Stomach (tissue), 4 donors: Measurements from ENCODE around the gene TRIM46.
A peak's percentile ranks its signal among the peaks of the same experiment; 100 is the strongest.

Experiments
- EP300 ChIP-seq: sonication (generic); formaldehyde crosslinking; IDR thresholded peaks from one replicate; pipeline ENCODE4 v1.6.1; 2017; ENCODE audit warnings: antibody characterized with exemption
- POLR2A ChIP-seq, 4 donors: fragments of 450-650 bp; IDR thresholded peaks; one replicate each; pipeline ENCODE4 v1.6.1; 2016; ENCODE audit warnings: antibody characterized with exemption in 4 of 4, control low read depth in 2 of 4, mild to moderate bottlenecking in 1 of 4, moderate library complexity in 1 of 4
- POLR2AphosphoS5 ChIP-seq, 3 donors: sonication (generic); formaldehyde crosslinking; IDR thresholded peaks; one replicate each; pipeline ENCODE4 v1.6.1; 2016; ENCODE audit warnings: antibody characterized with exemption in 3 of 3
- TF ChIP-seq, protein P1 (sequence below), 7 experiments: fragments of 450-650 bp in 4 of 7; fragments of 200-600 bp in 3 of 7; sonication (generic) in 3 of 7; IDR thresholded peaks; one replicate each; pipeline ENCODE4 v1.5.1; 2016 to 2019; ENCODE audit warnings: antibody characterized with exemption in 7 of 7, control low read depth in 2 of 7, mild to moderate bottlenecking in 1 of 7

- TF ChIP-seq POLR2A (IDR thresholded peaks at IDR 0.05) = no peak
- TF ChIP-seq, protein P1, sequence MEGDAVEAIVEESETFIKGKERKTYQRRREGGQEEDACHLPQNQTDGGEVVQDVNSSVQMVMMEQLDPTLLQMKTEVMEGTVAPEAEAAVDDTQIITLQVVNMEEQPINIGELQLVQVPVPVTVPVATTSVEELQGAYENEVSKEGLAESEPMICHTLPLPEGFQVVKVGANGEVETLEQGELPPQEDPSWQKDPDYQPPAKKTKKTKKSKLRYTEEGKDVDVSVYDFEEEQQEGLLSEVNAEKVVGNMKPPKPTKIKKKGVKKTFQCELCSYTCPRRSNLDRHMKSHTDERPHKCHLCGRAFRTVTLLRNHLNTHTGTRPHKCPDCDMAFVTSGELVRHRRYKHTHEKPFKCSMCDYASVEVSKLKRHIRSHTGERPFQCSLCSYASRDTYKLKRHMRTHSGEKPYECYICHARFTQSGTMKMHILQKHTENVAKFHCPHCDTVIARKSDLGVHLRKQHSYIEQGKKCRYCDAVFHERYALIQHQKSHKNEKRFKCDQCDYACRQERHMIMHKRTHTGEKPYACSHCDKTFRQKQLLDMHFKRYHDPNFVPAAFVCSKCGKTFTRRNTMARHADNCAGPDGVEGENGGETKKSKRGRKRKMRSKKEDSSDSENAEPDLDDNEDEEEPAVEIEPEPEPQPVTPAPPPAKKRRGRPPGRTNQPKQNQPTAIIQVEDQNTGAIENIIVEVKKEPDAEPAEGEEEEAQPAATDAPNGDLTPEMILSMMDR (IDR thresholded peaks at IDR 0.05) = no peak
- TF ChIP-seq POLR2AphosphoS5 (IDR thresholded peaks at IDR 0.05) = no peak
- peak; percentile 4 for TF ChIP-seq EP300
Measured at GRCh38 chr1:155228096-155228427, 54.4 kb downstream of the TRIM46 start.
